RKO (cell line): ENCODE data around the gene RNF217.
"Not testable (repeated sequence)": the region's sequence is repeated elsewhere in the genome, so short reads cannot be mapped to it uniquely, and the experiment has no call there.

Experiments used
- DNase-seq: peaks from one replicate; pipeline ENCODE4 v3.0.0-alpha.2; 2016; ENCODE audit warnings: low spot score

The RNF217 gene, protein sequence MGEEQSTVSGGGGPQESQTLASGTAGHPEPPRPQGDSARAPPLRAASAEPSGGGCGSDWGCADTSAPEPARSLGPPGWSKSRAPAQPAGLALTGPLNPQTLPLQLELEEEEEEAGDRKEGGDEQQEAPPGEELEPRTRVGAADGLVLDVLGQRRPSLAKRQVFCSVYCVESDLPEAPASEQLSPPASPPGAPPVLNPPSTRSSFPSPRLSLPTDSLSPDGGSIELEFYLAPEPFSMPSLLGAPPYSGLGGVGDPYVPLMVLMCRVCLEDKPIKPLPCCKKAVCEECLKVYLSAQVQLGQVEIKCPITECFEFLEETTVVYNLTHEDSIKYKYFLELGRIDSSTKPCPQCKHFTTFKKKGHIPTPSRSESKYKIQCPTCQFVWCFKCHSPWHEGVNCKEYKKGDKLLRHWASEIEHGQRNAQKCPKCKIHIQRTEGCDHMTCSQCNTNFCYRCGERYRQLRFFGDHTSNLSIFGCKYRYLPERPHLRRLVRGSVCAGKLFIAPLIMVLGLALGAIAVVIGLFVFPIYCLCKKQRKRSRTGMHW

DNA sequence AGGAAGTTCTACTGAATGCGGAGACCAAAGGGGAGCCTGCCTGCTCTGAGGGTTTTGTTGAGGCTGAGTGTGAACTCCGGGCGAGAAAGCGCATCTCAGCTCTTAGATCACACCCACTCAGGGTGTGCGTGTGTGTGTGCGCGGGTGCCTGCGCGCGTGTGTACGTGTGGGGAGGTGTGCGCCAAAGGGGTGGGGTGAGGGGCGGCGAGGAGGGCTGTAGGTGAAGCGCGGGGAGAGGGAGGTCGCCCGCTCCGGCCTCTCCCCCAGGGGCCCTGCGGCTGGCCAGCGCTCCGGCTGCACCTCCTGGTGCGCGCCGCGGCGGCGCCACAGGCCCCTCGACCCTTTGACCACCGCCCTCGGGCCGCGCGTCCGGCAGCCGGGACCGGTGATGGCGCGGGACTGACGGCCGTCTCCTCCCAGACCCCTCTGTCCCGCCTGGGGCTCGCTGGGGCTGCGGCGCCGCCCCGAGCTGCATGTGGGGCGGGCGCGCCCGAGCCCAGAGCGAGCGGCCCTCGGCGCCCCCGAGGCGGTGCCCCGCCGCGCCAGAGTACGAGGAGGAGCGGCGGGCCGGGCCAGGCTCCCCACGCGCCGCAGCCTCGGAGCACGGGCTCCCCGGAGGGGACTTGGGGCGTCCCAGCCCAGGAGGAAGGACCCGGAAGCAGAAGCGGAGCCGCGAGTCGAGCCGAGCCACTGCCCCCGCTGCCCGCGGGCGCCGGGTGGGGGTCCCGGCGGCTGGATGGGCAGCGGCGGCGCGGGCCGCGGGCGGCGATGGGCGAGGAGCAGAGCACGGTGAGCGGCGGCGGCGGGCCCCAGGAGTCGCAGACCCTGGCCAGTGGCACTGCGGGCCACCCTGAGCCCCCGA lies at the start of gene RNF217:
Gene RNF217, plus strand, starts transcription at position 661 of the 862 bp plus-strand sequence. Its CDS starts 108 bp downstream, at position 769.
- DNase-seq, result peak; percentile 51

DNA sequence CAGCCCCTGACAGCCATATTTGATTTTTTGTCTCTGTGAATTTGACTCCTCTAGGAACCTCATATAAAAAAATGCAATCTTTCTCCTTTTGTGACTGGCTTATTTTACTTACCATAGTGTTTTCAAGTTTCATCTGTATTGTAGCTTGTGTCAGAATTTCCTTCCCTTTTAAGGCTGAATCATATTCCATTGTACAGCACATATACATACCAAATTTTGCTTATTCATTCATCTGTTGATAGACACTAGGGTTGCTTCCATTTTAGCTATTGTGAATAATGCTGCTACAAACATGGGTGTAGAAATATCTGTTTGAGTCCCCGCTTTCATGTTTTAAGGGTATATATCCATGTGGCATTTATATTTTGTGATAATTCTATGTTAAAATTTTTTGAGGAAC lies 49.2 kb upstream of the RNF217 start:
- DNase-seq, result no peak

DNA sequence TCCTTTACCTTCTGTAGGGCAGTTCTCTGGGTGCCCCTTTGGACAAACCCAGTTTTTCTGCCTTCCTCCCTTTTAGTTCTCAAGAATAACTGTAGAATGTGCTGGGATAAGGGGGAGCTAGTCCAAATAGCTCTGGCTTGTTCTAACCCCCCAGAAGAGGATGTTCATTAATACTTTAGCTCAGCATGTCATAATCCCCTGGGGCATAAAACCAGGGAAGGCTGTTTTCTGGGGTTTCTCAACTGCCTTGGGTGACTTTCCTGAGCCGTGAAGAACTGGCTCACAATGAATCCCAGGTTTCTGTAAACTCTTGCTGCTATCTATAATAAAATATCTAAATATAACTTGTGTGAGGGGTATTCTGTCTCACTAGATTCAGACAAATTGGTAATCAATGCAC lies 44.5 kb upstream of the RNF217 start:
- DNase-seq, result no peak

DNA sequence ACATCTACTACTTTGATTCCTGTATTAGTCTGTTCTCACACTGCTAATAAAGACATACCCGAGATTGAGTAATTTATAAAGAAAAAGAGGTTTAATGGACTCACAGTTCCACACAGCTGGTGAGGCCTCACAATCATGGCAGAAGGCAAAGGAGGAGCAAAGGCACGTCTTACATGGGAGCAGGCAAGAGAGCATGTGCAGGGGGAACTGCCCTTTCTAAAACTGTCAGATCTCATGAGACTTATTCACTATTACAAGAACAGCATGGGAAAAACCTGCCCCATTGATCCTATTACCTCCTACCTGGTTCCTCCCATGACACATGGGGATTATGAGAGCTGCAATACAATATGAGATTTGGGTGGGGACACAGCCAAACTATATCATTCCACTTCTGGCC lies 42.5 kb upstream of the RNF217 start:
- DNase-seq, result not testable (repeated sequence)

DNA sequence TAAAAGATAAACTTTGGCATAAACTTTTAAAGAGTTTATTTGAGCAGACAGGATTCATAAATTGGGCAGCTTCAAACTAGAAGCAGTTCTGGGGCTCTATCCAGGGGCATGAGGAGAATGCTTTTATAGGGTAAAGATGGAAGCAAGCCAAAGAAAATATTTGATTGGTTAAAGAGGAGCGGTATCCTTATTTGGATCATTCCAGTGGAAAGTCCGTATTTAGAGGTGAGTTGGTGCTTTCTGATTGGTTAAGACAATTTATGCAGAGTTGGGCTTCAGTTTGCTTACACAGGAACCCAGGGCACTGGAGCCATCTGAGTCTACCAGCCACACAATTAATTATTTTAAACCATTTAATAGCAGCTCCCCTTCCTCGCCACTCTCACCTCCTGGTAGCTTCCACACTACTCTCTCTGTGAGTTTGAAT lies 37.9 kb upstream of the RNF217 start:
- no peak for DNase-seq

DNA sequence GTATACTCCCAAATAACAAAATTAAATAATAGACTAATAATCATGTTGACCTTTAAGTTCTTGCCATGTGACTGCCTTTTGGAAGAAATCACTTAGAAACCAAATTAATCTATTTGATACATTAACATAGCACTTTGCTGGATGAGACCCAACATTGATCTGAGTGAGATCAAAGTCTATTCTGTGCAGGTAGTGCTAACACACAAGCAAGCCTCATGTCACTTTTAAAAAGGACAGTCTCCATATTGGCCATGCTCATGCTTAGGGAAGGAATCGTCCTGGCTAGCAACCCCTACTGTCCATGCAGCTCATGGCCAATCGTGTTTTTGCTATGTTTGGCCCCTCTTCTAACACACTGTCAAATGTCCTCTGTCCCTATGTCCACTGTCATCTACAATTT lies 35.8 kb upstream of the RNF217 start:
- DNase-seq, result no peak

DNA sequence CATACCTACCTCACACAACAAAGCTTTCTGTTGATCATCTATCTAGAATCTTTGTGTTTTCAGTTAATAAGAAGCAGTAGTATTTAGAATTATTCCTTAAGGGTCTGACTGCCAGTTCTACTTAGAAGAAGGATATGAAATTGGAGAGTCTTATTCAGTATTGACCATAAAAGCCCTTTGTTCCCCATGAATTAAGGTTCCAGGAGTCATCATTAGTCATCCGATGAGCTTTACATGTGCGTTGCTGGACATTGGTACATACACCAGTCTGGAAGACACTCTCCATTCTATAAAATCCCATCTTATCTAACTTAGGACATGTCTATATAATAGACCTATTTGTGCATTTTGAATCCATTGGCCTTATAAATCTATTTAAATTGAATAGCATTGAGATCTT lies 34.4 kb upstream of the RNF217 start:
- peak; percentile 50 for DNase-seq

DNA sequence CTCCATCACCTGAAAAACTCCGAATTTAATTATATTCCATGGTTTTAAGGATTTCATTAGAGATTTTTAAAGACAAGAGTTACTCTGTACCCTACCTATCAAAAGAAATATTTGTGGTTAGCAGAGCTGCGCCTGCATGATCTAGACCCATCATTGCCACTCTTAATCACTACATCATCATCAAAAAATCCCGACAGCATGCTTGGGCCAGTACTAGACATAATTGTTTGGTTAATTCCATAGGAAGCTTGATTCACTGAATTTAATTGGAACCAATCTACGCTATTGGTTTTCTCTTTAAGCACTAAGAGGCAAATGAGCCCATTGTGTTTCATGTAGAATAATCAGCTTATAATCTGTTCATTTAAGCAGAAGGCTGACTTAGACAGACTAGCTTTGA lies 33.4 kb upstream of the RNF217 start:
- DNase-seq, result no peak

DNA sequence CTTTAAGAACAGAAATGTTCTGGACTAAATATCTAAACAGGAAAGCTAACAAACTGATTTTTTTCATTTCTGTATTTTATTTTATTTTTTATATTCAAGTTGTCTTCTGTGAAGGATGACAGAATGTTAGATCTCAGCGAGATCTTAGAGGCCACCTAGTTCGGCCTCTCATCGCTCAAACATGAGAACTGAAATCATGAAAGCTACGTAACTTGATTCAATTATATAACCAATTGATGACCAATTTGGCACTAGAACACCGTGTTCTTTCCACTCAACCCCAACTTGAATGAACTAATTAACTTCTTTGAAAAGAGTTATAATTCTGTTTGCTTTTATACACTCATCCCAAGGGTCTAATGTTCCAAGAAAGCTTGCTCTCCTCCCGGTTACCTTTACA lies 24.6 kb upstream of the RNF217 start:
- DNase-seq, result no peak

DNA sequence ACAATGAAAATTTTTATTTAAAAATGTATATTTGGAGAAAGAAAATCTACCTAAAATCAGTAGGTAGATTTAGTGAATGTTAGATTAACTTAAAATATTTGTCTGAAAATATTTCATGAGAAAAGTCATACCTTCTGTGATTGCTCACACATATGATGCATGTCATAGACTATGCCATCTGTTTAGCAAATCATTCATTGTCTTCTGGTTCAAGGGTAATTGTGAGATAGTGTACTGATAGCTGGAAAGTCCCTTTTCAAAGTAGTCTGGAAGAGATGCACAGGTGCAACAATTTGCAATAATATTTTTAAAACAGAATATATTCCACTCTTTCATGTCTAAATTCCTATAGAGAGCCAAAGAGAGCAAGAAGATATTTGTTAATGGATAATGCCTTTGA lies 21.0 kb upstream of the RNF217 start:
- DNase-seq, result no peak

DNA sequence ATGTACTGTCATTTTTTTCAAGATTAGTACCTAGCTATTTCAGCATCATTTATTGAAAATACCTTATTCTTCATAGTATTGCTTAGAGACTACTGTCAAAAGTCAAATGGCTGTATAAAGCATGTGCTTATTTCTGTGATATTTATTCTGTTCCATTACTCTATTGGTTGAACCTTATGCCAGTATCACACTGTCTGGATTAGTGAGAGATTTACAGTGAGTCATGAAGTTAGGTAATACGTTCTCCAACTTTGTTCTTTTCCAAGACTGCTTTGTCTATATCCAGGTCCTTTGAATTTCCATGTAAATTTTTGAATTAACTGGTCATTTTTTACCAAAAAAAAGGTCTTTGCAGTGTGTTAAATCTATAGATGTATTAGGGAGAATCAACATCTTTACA lies 18.6 kb upstream of the RNF217 start:
- DNase-seq, result no peak

DNA sequence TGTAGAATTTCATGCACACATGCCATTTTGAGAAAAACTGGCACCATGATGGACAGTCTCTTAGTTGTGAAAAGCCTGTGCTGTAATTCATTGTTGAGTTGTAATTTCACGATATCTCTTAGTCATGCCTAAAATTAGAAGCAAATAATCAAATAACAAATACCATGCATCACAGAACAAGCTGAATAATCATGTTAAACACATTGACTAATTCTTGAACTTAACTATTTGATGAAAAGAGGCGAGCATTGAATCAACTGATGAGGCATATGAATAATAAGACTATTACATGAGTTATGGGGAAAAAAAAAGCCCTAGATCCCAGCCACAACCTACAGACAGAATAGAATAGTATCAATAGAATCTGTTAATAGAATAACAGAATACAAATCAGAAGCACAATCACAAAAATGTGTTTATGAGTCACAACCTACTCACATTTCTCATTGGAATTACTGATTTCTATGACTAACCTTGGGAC lies 14.2 kb upstream of the RNF217 start:
- no peak for DNase-seq

DNA sequence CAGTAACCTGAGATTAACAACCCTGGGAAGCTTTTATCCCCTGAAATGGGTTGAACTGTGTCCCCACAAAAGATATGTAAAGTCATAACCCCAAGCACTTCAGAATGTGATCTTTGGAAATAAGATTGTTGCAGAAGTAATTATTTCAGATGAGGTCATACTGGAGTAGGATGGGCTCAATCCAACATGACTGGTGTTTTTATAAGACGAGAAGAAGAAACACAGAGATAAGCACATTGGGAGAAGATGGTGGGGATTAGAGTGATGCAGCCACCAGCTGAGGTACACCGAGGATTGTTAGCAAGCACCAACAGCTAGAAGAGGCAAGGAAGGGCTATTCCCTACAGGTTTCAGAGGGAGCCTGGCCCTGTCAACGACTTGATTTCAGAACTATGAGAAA lies 12.5 kb upstream of the RNF217 start:
- DNase-seq, result no peak

DNA sequence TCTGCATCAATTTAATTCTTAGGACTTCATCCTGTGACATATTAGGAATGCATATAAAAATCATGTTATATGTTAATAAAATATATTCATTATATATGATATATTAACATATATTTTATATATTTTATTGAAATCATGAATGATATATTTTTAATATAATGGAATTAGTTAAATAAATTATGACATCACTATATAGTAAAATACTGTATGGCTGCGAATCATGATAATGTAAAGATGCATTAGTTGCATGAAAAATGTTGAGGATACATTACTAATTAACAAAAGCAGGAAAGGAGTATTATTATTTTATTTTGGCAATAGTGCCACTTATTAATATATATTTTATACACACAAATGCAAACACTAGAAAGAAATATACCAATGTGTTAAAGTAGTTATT lies 8.4 kb upstream of the RNF217 start:
- no peak for DNase-seq

DNA sequence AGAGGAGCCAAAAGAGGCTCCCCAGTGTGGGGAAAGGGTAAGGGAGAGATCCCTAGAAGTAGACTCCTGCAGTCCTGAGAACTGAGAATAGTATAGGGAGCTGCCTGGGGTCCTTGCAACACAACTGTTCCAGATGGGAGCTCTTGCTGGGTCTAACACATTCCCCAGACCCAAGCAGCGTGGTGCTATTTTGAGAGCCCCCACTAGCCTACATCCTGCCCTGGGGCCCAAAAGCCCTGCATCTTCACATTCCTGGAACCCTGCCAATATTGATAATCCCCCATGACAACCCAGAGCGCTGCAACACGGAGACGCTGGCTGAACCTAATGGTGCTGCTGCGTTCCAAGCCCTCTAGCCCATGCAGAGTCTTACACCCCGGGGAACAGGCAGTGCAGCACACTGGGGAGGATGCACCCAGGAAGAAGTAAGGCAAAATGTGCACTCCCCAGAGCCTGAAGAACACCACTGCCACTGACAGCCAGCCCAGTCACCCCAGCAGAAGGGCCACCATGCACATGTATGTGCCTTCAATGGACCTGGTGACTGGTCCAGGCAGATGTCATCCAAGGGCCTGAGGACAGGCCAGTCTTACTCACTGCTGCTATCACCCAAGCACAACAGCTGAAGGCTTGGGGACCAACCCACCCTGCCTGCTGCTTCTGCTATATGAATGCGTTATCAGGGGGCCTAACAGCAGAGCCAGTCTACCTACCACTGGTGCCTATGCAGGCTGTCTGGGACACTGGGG lies 7.0 kb upstream of the RNF217 start:
- no peak for DNase-seq

DNA sequence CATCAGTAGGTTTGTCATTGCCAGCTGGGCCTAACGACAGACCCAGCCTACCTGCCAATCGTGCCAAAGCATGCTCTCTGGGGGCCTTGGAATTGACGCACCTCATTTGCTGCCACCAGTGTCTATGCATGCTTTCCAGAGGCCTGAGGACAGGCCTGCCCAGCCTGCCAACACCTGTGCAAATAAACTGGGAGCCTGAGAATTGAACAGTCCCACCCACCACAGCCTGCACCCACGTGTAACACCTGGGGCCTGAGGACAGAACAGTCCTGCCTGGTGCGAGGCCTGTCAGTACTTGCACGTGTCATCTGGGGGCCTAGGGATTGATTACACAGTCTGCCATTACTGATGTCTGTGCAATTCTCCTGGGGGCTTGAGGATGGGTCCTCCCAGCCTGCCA lies 6.2 kb upstream of the RNF217 start:
- no peak for DNase-seq

DNA sequence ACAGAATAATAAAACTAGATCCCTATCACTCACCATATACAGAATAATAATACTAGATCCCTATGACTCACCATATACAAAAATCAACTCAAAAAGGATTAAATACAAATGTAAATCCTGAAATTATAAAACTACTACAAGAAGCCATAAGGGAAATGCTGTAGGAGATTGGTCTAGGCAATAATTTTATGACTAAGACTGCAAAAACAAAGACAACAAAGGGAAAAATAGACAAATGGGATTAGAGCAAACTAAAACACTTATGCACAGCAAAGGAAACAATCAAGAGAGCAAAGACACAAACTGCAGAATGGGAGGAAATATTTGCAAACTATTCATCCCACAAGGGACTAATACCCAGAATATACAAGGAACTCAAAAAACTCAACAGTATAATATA lies 4.1 kb upstream of the RNF217 start:
- no peak for DNase-seq

DNA sequence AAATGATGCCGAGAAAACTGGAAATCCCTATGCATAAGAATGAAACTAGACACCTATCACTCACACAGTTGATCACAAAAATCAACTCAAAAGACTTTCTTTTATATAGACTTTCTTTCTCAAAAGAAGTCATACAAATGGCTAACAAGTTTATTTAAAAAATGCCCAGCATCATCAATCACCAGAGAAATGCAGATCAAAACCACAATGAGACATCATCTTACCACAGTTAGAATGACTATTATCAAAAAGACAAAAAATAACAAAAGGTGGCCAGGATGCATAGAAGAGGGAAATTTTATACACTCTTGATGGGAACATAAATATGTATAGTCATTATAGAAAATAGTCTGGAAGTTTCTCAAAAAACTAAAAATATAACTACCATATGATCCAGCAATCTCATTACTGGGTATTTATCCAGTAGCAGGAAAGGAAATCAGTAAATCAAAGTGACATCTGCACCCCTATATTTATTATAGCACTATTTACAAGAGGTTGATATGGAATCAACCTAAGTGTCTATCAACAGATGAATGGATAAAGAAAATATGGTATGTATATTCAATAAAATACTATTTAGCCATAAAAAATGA lies 3.4 kb upstream of the RNF217 start:
- peak; percentile 67 for DNase-seq

DNA sequence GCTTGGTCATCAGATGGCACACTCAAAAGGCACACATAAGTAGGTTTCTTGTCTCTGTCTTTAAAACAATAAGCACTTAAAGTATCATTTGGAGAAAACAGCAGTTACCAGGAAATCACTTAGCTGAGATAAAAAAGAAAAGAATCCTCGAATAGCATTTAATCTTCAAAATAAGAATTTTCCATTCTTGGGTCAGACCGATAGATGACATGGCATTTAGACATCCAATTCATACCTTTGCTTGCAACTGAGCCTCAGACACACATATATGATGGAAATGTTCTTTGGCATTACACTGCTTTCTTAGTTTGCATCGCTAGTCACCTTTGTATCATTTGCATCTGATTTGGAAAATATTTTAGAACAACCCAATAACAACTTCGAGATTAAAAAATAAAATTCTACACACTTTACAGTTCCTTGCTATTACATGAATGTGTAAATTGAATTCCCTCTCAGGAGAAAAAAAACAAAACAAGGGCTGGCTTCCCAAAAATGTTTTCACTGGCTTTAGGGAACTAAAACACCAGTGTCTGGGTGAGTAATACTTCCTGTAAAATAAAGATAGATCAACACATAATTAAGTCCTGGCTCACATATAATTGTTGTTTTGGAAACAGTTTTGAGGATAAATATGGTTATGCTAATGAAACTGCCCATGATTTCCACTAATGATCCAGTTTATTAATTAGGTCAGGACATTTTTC lies 1.3 kb upstream of the RNF217 start:
- DNase-seq, result no peak

DNA sequence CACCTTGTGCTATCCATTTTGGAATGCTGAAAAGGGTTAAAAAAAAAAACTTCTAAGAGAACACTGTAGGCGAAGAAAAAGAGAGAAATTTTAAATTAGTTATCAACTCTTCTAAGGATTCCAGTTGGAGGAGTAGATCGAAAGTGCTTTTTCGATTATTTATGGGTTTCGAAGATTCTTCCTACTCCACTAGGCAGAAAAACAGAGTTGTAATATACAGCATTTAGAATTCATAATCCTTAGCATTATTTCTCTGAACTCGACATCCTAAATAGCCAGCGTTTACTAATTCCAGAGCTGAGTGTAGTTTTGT lies 817 bp upstream of the RNF217 start:
- DNase-seq, result no peak
